ENCODE data around the gene CLASP1. TPM values are rescaled to one million over a fixed set of nuclear protein-coding genes. Genes with fewer than 3 reads are reported as not detected.
"Not testable (repeated sequence)": the region's sequence is repeated elsewhere in the genome, so short reads cannot be mapped to it uniquely, and the experiment has no call there.

The CLASP1 gene
- total RNA-seq, 1 donor from 2014 or later: 90.4 TPM

DNA sequence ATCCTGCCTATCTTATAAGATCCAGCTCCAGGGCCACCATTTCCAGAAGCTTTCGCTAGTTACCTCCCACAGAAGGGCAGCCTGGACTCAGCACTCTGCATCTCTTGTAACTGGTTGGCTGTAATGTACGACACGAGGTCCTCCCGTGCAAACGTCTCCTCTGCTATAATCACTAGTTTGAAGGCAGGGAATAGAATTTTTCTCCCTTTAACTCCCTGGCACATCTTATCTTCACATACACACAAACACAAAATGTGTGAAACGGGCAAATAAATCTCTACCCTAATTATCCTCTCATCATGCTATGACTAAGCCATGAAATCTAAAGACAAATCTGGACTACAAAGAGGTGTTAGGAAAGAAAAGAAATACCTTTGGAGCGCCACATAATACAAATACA is 81.8 kb downstream of the CLASP1 start:
- intact Hi-C loops (cut with DNase I): no loop called here
- no peak for DNase-seq (ENCODE audit: extremely low spot score in 2 of 2)
- Histone ChIP-seq H3K4me1 (peaks cover 33% of the 10 kb centered on the region), H3K4me3 (no peak overlapping the region), H3K36me3 (no peaks in the 10 kb centered on the region), H3K27ac (no peak overlapping the region), H3K9me3 (no peaks in the 10 kb centered on the region), H3K27me3 (no peaks in the 10 kb centered on the region)
- TF ChIP-seq, protein P1, sequence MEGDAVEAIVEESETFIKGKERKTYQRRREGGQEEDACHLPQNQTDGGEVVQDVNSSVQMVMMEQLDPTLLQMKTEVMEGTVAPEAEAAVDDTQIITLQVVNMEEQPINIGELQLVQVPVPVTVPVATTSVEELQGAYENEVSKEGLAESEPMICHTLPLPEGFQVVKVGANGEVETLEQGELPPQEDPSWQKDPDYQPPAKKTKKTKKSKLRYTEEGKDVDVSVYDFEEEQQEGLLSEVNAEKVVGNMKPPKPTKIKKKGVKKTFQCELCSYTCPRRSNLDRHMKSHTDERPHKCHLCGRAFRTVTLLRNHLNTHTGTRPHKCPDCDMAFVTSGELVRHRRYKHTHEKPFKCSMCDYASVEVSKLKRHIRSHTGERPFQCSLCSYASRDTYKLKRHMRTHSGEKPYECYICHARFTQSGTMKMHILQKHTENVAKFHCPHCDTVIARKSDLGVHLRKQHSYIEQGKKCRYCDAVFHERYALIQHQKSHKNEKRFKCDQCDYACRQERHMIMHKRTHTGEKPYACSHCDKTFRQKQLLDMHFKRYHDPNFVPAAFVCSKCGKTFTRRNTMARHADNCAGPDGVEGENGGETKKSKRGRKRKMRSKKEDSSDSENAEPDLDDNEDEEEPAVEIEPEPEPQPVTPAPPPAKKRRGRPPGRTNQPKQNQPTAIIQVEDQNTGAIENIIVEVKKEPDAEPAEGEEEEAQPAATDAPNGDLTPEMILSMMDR (IDR thresholded peaks at IDR 0.05): no peak
- TF ChIP-seq POLR2A (IDR thresholded peaks at IDR 0.05): no peak
- no peak for TF ChIP-seq POLR2AphosphoS5 (IDR thresholded peaks at IDR 0.05; ENCODE audit: insufficient read depth in 1 of 2, low read depth in 1 of 2)

DNA sequence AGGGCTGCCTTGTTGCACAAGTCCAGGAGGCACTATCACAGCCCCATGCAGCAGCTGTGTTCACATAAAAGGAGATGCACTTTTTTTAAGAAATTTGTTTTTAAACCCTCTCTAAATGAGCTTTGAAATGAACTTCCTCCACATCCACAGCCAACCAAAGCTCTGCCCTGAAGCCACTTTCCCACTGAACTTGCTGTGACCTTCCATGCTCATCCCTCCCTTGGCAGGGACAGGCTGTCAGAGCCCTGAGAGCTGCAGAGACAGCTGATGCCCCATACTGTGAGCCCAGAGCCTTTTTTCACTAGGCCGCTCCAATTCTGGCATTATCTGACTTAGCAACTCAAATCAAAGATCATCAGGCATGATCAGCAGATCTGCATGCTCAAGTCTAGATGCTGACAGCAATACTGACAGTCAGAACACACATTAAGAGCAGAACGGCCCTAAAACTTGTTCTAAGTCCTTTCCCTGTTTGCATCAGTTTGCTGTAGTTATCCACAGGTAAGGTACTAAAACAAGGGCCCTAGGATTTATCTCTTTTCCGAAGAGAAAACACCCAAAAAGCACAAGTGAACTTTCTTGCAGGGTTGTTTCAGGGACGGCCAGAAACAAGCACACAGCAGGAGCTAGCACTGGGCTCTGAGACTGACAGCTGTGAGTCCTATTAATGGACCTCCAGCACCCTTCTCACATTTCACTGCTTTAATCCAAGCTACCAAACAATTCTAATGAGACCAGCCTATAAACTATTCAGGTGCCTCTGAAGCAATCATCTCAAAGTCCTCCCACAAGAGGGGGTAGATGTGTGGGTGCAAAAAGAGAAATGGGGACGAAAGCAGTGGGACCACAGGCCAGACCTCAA is 83.6 kb downstream of the CLASP1 start:
- no peak overlapping the region for H3K4me3 ChIP-seq
- H3K27me3 ChIP-seq: no peaks in the 10 kb centered on the region
- no peak for TF ChIP-seq POLR2A (IDR thresholded peaks at IDR 0.05)
- TF ChIP-seq, protein P1 (IDR thresholded peaks at IDR 0.05): no peak
- TF ChIP-seq POLR2AphosphoS5 (IDR thresholded peaks at IDR 0.05; ENCODE audit: insufficient read depth in 1 of 2, low read depth in 1 of 2): no peak
- peaks cover 44% of the 10 kb centered on the region for H3K4me1 ChIP-seq
- H3K27ac ChIP-seq: no peak overlapping the region
- no peak for DNase-seq (ENCODE audit: extremely low spot score in 2 of 2)
- intact Hi-C loops (cut with DNase I): no loop called here
- H3K9me3 ChIP-seq: no peaks in the 10 kb centered on the region
- no peaks in the 10 kb centered on the region for H3K36me3 ChIP-seq

DNA sequence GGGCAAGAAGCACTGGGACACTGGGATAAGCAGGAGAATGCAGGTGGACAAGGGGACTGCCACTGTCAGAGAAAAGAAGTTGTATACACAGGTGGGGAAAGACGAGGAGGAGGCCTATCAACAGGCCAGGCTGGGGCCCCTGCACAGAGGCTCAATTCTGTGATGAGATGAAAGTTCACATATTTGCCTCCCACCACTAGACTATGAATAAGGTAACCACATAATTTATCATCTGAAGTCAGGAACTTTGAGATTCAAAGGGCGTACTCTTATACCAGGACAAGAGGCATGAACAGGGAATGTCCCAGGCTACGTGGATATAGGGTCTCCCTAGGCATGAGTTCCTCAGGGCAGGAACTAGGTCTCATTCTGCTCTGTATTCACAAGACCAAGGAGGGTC is 84.4 kb downstream of the CLASP1 start:
- TF ChIP-seq POLR2AphosphoS5 (IDR thresholded peaks at IDR 0.05; ENCODE audit: insufficient read depth in 1 of 2, low read depth in 1 of 2) (no peak), POLR2A (IDR thresholded peaks at IDR 0.05) (no peak)
- TF ChIP-seq, protein P1 (IDR thresholded peaks at IDR 0.05): no peak
- Histone ChIP-seq H3K4me1 (peaks cover 44% of the 10 kb centered on the region), H3K36me3 (no peaks in the 10 kb centered on the region), H3K27ac (no peak overlapping the region), H3K27me3 (no peaks in the 10 kb centered on the region), H3K4me3 (no peak overlapping the region), H3K9me3 (no peaks in the 10 kb centered on the region)
- intact Hi-C loops (cut with DNase I): no loop called here
- no peak for DNase-seq (ENCODE audit: extremely low spot score in 2 of 2)

DNA sequence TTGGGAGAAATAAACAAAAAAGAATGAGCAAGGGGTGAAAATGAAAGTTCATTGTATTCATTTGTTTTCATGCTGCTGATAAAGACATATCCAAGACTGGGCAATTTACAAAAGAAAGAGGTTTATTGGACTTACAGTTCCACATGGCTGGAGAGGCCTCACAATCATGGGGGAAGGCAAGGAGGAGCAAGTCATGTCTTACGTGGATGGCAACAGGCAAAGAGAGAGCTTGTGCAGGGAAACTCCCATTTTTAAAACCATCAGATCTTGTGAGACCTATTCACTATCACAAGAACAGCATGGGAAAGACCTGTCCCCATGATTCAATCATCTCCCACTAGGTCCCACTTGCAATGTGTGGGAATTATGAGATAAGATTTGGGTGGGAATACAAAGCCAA is 85.5 kb downstream of the CLASP1 start:
- H3K4me1 ChIP-seq: peaks cover 44% of the 10 kb centered on the region
- H3K4me3 ChIP-seq; H3K36me3 ChIP-seq; H3K27ac ChIP-seq; DNase-seq (ENCODE audit: extremely low spot score in 2 of 2); intact Hi-C loops (cut with DNase I); H3K9me3 ChIP-seq; H3K27me3 ChIP-seq: not testable (repeated sequence)

DNA sequence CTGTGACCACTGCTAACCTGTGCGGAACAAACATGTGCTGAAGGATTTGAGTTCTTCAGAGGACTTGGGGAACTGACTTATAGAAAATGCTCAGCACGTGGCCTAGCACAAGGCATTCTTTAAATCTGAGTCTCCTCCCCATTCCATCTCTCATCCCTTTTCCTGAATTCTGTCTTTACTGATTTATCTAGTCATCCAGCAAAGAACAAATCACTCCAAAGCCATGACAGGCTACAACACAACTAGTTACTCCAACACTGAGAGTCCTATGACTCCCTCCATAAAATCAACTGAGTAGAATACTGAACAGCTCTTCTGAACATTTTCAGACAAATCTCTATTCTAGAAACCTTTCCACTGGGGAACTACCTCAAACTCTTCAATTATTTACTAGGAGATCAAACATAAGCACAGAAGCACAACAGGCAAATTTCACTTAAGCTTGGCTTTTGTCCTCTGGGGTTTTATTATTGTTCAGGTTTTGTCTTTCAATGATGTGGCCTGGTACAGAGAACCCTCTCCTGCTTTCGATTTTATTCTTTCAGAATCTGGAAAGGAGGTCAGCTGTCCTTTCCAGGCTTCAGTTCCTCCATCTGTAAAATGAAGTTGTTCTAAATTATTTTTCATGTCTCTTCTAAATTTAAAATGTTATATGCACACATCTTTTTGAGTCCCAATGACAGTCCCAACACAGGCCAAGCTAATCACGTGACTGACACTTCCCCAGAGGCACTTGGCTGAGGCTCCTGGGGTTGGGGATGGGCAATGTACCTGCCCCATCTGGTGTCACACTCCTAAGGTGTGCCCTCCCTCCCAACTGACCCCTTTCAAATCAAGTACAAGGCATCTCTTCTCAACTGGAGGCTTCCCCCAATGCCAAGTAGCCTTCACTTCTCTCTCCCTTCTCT is 86.7 kb downstream of the CLASP1 start:
- no peak for TF ChIP-seq POLR2A (IDR thresholded peaks at IDR 0.05)
- TF ChIP-seq, protein P1 (IDR thresholded peaks at IDR 0.05): no peak
- TF ChIP-seq POLR2AphosphoS5 (IDR thresholded peaks at IDR 0.05; ENCODE audit: insufficient read depth in 1 of 2, low read depth in 1 of 2): no peak
- Histone ChIP-seq H3K36me3 (no peaks in the 10 kb centered on the region), H3K4me3 (no peak overlapping the region), H3K27ac (no peak overlapping the region), H3K27me3 (no peaks in the 10 kb centered on the region), H3K9me3 (no peaks in the 10 kb centered on the region), H3K4me1 (peaks cover 44% of the 10 kb centered on the region)
- DNase-seq (ENCODE audit: extremely low spot score in 2 of 2): no peak
- intact Hi-C loops (cut with DNase I): no loop called here

All from vagina (tissue), 2 donors.